Heart left ventricle (tissue), 16 donors: ENCODE results near the gene TBCD. TPM values are rescaled to one million over a fixed set of nuclear protein-coding genes. Genes with fewer than 3 reads are reported as not detected.

ENCODE experiments used
- ATAC-seq, 4 donors: fragments of 200-7000 bp; cut with Tn5 transposase; one replicate each; pipeline ENCODE4 v1.9.1; 2020 to 2022; ENCODE audit warnings: moderate library complexity in 4 of 4, mild to moderate bottlenecking in 3 of 4, moderate number of reproducible peaks in 1 of 4
- DNase-seq, 5 donors: peaks; one replicate each; pipeline ENCODE4 v3.0.0-alpha.2; 2020
- H3K27ac ChIP-seq, 12 donors: fragments of 200-600 bp; sonication (generic) in 4 of 12; one replicate each; pipeline versions ENCODE4 v1.5.0 to v1.8.0; 2016 to 2022; ENCODE audit warnings: mild to moderate bottlenecking in 2 of 12
- H3K27me3 ChIP-seq, 9 donors: fragments of 200-600 bp; sonication (generic) in 2 of 9; one replicate each; pipeline versions ENCODE4 v1.5.1 to v1.8.0; 2016 to 2022; ENCODE audit warnings: mild to moderate bottlenecking in 3 of 9
- H3K36me3 ChIP-seq, 9 donors: fragments of 200-600 bp; sonication (generic) in 2 of 9; one replicate each; pipeline versions ENCODE4 v1.5.0 to v1.8.0; 2018 to 2022; ENCODE audit warnings: mild to moderate bottlenecking in 2 of 9
- H3K4me1 ChIP-seq, 12 donors: fragments of 200-600 bp; sonication (generic) in 4 of 12; one replicate each; pipeline versions ENCODE4 v1.5.0 to v1.8.0; 2016 to 2022; ENCODE audit warnings: mild to moderate bottlenecking in 3 of 12
- H3K4me3 ChIP-seq, 12 donors: fragments of 200-600 bp; sonication (generic) in 4 of 12; one replicate each; pipeline versions ENCODE4 v1.5.0 to v1.8.0; 2017 to 2022; ENCODE audit warnings: mild to moderate bottlenecking in 9 of 12, moderate library complexity in 4 of 12
- H3K9me3 ChIP-seq, 12 donors: fragments of 200-600 bp; sonication (generic) in 4 of 12; one replicate each; pipeline versions ENCODE4 v1.5.0 to v1.8.0; 2016 to 2022; ENCODE audit warnings: mild to moderate bottlenecking in 1 of 12
- CTCF ChIP-seq, 12 donors: fragments of 200-600 bp; sonication (generic) in 4 of 12; IDR thresholded peaks; one replicate each; pipeline versions ENCODE4 v1.5.0 to v1.8.0; 2018 to 2022; ENCODE audit warnings: antibody characterized with exemption in 12 of 12, mild to moderate bottlenecking in 5 of 12
- POLR2A ChIP-seq, 2 donors: fragments of 450-650 bp; IDR thresholded peaks; one replicate each; pipeline ENCODE4 v1.6.1; 2017; ENCODE audit warnings: antibody characterized with exemption in 2 of 2, mild to moderate bottlenecking in 2 of 2, moderate library complexity in 2 of 2
- WGBS, 4 donors: extraction: QIAGEN DNeasy Blood & Tissue Kit in 2 of 4; methylation state at CpG; one replicate each; pipeline versions ENCODE4 v1.1.5 to v1.1.7; 2013 to 2018; 5-methylcytosine and 5-hydroxymethylcytosine counted together
- intact Hi-C, 10 donors: fragments of 100-400 bp; cut with DNase I; formaldehyde crosslinking; loops; one replicate each; pipeline versions ENCODE4 v1.11.1 to v1.14.2; 2022
- polyA plus RNA-seq, 2 donors: library from polyadenylated mRNA; stranded (reverse); fragments of 200-250 nt; gene quantifications; one replicate each; pipeline ENCODE4 v1.2.3, GENCODE V29; 2013
- total RNA-seq, 9 donors: library from RNA; depleted of rRNA in 2 of 9; stranded (reverse); fragments of >200 nt in 2 of 9; fragmentation: NEBNext Ultra II Directional in 3 of 9; extraction: Animal tissue kit (Norgen Biotek cat#: 25700) in 3 of 9; gene quantifications; one replicate each; pipeline versions ENCODE4 v1.1.0 to v1.2.4, GENCODE V29; 2016 to 2023
- donor health status: ischemic (EF 13 %, LVEDD 7.1; RV severe dilation, severe dysfunction).
- donor health status: healthy with polysubstance abuse.
- donor health status: DM: no; HTN: yes; CAD: no.
- donor health status: DM: no; HTN: no; CAD: no.
- donor health status: ischemic (EF 25% LVEDD 6.9; RV normal size, moderate dysfunction).
- donor health status: ischemic (EF 25% LVEDD 5.7; RV mildly dilated, moderate dysfunction).
- donor health status: healthy.
- donor health status: DM: yes; HTN: yes; CAD: no.
- donor health status: ischemic (EF 35%, LVEDD 5.7; RV mildly dilated, moderate dysfunction).
- donor health status: nonischemic (EF 11% LVEDD 7.7; RV severe dilation, severe dysfunction).
- donor health status: DM: yes; HTN: yes; CAD: no.
- donor health status: PGD.
- donor health status: ischemic (EF 29% LVEDD 5.4; RV normal size, mild dysfunction).
- donor health status: nonischemic (EF 23%, LVEDD 6.1; RV moderate dilation, normal function).

TBCD gene
- total and polyA plus RNA-seq, 11 donors = 36.9 to 98.4 (median 58.5) TPM

GRCh38 chr17:82970067-82970466 lies 218.2 kb downstream of the TBCD start:
- no peaks in the 10 kb centered on the region for H3K36me3 ChIP-seq
- no peak for ATAC-seq
- H3K27ac ChIP-seq = no peak overlapping the region
- H3K4me1 ChIP-seq = no peaks in the 10 kb centered on the region
- TF ChIP-seq CTCF (IDR thresholded peaks at IDR 0.05) (no peak), POLR2A (IDR thresholded peaks at IDR 0.05) (no peak)
- intact Hi-C loops = no loop called here
- H3K9me3 ChIP-seq = no peaks in the 10 kb centered on the region
- DNase-seq = no peak
- H3K4me3 ChIP-seq = no peak overlapping the region
- no peaks in the 10 kb centered on the region for H3K27me3 ChIP-seq
- WGBS, 4 donors = 81 to 86% (median 83%) methylated on average over 12 of the region's 12 CpGs

GRCh38 chr17:82970818-82971590 lies 219.1 kb downstream of the TBCD start:
- intact Hi-C loops = no loop called here
- no peak for TF ChIP-seq POLR2A (IDR thresholded peaks at IDR 0.05)
- TF ChIP-seq CTCF (IDR thresholded peaks at IDR 0.05) = no peak
- 88 to 96% (median 93%) methylated on average over 44 to 46 of the region's 46 CpGs for WGBS, 4 donors

GRCh38 chr17:82972836-82973372 lies 221.0 kb downstream of the TBCD start:
- no peak for DNase-seq
- Histone ChIP-seq H3K27me3 (no peaks in the 10 kb centered on the region), H3K27ac (no peak overlapping the region), H3K4me3 (no peak overlapping the region), H3K36me3 (no peaks in the 10 kb centered on the region), H3K9me3 (no peaks in the 10 kb centered on the region), H3K4me1 (no peaks in the 10 kb centered on the region)
- TF ChIP-seq POLR2A (IDR thresholded peaks at IDR 0.05) (no peak), CTCF (IDR thresholded peaks at IDR 0.05) (no peak)
- WGBS, 4 donors = 90 to 93% (median 93%) methylated on average over 15 to 17 of the region's 17 CpGs
- ATAC-seq = no peak
- intact Hi-C loops = no loop called here

More at GRCh38 chr17:82970818-82971590, 219.1 kb downstream of the TBCD start:
- Histone ChIP-seq H3K27ac (no peak overlapping the region), H3K9me3 (no peaks in the 10 kb centered on the region), H3K27me3 (no peaks in the 10 kb centered on the region), H3K4me1 (no peaks in the 10 kb centered on the region), H3K36me3 (no peaks in the 10 kb centered on the region), H3K4me3 (no peak overlapping the region)
- ATAC-seq (no peak), DNase-seq (no peak)

GRCh38 chr17:82973456-82974135 lies 221.7 kb downstream of the TBCD start:
- 90 to 94% (median 93%) methylated on average over 31 of the region's 31 CpGs for WGBS, 4 donors
- Histone ChIP-seq H3K36me3 (no peaks in the 10 kb centered on the region), H3K27ac (no peak overlapping the region), H3K4me1 (peaks cover 0 to 7% (median 0%) of the 10 kb centered on the region in 12 donors), H3K9me3 (no peaks in the 10 kb centered on the region), H3K27me3 (no peaks in the 10 kb centered on the region), H3K4me3 (no peak overlapping the region)
- DNase-seq (no peak), ATAC-seq (peak in 1 of 4 donors; percentile 39)
- TF ChIP-seq POLR2A (IDR thresholded peaks at IDR 0.05) (no peak), CTCF (IDR thresholded peaks at IDR 0.05) (no peak)
- intact Hi-C loops = no loop called here
